NCI-H2196 treated with DMSO at 0.1 percent for 48 hours (cell line): ENCODE data around the gene PLEKHO1.

Experiments
- DNase-seq: peaks from one replicate; lab custom pipeline; 2025; ENCODE audit not compliant: unreplicated experiment; lab: John Stamatoyannopoulos, UW

PLEKHO1 gene

DNA sequence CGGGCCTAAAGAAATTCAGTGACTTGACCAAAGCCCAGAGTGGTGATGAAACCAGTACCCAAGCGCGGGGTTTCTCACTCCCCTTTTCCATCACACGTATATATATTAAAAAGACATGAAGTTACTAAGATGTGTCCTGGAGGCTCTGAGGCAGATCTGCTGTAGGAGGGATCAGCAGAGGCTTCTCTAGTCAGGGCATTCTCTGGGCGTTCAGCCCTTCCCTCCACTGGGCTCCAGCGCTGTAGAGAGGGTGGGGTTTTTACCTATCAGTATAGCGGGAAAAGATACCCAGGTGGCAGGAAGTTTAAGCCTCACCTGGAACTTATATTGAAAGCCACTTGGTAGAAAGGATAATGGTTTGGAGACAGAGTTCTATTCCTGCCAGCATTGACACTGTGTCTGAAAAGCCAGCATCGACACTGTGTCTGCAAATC is 862 bp upstream of the PLEKHO1 start:
- DNase-seq, result no peak

- no peak for DNase-seq
Observed at GRCh38 chr1:150150133-150151021, 661 bp downstream of the PLEKHO1 start.

- no peak for DNase-seq
Observed at GRCh38 chr1:150151291-150152181, 1.8 kb downstream of the PLEKHO1 start.

GRCh38 chr1:150152182-150152536 is 2.4 kb downstream of the PLEKHO1 start:
- no peak for DNase-seq

GRCh38 chr1:150152772-150153456 is 3.2 kb downstream of the PLEKHO1 start:
- no peak for DNase-seq

DNA sequence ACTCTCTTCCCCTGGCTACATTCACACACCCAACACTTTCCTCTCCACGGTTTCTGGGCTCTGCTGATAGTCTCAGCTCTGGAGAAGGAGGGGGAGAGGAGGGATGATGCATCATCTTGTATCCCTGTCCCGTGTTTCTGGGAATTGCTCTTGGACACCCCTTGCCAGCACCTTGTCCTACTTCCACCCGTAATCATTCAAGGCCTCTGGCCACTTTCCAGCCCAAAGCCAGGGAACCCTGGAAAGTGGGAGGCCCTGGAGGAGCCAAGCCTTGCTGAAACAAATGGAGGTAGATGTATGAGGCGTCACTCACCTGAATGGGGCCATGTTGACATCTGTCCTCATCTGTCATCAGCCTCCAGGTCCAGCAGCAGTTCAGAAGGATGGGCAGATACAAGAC is 4.4 kb downstream of the PLEKHO1 start:
- no peak for DNase-seq

GRCh38 chr1:150155413-150156071 is 5.8 kb downstream of the PLEKHO1 start:
- no peak for DNase-seq

DNA sequence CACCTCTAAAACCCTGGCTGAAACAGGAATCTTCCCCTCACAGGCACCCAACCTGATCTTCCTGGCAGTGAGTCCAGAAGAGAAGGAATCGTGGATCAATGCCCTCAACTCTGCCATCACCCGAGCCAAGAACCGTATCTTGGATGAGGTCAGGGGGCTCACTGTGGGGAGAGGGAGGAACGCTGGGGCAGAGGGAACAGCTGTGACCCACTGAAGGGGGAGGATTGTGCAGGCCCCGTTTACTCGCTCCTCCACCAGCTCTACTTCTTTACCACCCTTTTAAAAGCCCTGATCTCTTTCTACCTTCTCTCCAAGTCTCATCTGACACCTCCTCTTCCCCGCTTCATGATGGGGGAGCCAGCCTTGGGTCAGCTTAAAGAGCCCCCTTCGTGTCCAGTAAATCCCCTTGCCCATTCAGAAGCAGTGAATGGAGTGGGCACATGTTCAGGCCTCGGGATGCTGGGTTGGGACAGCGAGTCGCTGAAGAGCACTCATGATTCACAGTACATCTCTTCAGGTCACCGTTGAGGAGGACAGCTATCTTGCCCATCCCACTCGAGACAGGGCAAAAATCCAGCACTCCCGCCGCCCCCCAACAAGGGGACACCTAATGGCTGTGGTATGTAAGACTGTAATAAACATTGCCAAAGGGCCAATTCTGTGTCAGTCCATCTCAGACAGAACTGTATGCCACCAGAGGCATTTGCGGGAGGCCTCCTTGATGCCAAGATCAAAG is 7.3 kb downstream of the PLEKHO1 start:
- no peak for DNase-seq

DNA sequence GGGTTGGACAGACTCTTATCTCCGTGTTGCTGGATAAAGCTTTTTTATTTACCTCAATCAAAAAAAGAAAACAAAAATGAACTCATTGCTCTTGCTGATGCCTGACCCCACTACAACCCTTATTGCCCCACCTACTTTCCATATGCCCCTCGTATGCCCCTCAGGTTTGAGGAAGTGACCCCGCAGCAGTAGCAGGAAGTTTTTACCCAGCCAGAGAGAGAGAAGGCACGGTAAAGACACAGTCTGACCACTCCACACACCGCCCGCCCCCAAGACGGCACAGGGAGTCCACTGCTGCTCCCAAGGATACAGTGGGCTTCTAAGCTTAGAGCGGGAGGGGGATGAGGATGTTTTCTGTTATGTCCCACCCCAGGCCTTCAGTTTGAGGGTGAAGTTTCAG is 9.8 kb downstream of the PLEKHO1 start:
- DNase-seq, result no peak

- DNase-seq, result no peak
Observed at GRCh38 chr1:150160964-150161621, 11.4 kb downstream of the PLEKHO1 start.

DNA sequence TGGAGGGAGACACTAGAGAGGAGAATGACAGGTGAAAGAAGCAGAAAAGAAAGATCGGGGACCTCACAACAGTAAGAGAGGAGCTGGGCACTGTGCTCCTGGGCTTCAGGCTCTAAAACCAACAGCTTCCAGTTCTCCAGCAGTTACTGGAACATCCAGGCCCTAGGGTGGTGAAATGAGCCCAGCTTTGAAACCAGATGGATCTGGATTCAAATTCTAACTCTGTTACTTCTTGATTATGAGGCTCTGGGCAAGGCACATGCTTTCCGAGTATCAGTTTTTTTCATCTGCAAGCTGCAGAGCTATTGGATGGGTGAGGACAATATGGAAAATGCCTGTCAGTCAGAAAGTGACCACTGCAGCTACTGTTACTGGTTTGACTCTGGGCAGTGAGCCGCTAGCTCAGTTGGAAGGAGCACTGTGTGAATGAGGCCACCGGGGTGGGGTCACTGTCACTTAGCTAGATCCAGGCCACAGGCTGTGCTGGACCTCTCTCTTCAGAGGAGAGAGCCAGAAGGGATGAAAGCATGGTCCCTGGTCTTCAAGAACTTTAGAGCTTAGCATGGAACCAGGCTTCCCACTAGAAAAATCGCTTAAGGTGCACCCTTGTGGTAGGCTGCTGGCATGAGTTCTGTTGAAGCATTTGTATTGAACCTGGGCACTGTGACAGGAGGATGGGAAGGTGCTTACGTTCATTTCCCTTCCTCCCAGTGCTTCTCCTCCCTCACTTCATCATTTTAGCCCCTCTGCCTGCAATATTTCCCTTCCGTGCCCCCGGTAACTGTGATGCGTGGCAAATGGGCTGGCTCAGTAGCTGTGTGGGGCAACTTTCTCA is 12.2 kb downstream of the PLEKHO1 start:
- DNase-seq, result no peak

GRCh38 chr1:150162582-150162861 is 12.8 kb downstream of the PLEKHO1 start:
- DNase-seq, result no peak

DNA sequence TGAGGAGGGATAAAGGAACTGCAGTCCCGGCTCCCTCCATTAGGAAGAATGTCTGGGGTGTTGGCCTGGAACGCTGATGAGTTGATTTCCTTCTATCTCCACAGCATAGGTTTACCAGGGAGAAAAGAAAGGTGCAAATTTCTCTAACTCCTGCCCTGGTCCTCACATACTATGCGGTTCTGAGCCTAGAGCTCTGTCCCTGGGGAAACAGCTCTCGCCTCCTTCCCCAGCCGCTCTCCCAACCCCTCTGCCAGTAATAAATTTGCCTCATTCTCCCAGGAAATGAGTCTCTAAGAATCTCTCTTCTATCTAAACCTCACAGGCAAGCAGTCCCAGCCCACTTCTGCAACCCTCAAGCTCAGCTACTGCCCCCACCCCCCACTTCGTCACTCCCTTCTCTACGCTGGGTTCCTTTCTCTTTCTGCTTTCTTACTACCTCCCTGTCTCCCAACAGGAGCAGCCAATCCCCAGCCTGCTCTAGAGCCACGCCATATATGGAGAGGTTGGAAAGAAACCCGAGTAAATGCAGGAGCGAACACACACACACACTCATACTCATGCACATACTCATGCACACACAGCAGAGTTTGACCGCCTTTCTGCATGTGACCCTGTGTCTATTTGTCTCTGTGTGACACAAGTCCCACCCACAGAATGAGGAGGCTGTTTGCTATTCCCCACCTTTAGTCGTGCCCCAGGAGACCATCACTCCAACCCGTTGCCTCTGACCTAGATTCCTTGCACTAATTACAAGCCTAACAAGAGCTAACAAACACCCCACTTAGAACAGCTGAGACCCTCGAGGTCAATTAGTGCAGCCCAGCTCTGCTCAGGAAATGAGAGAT is 13.4 kb downstream of the PLEKHO1 start:
- DNase-seq, result peak; percentile 83

- no peak for DNase-seq
Observed at GRCh38 chr1:150164224-150164623, 14.5 kb downstream of the PLEKHO1 start.

GRCh38 chr1:150164779-150165178 is 15.1 kb downstream of the PLEKHO1 start:
- DNase-seq, result no peak

GRCh38 chr1:150165622-150166612 is 16.2 kb downstream of the PLEKHO1 start:
- no peak for DNase-seq
